Measurements from ENCODE around the gene MREG.
"Not testable (repeated sequence)": the region's sequence is repeated elsewhere in the genome, so short reads cannot be mapped to it uniquely, and the experiment has no call there.

Gene MREG

GRCh38 chr2:215941726-215942125 lies 71.6 kb downstream of the MREG start:
- Histone ChIP-seq H3K4me1 (ENCODE audit: control insufficient read depth, insufficient read depth, low read length) (no peaks in the 10 kb centered on the region), H3K4me3 (ENCODE audit: insufficient read depth, low read depth, low read length) (no peak overlapping the region), H3K9me3 (ENCODE audit: control insufficient read depth, low read length) (no peaks in the 10 kb centered on the region), H3K27ac (ENCODE audit: insufficient read depth, low read depth, low read length, poor library complexity, severe bottlenecking) (no peak overlapping the region), H3K27me3 (ENCODE audit: control insufficient read depth, insufficient read depth, low read length, poor library complexity, severe bottlenecking) (no peaks in the 10 kb centered on the region), H3K36me3 (ENCODE audit: control insufficient read depth, insufficient read depth, low read length) (no peaks in the 10 kb centered on the region)
- 95 to 97% methylated on average over 1 of the region's 1 CpG for WGBS, 2 experiments

- WGBS, 2 experiments: 86 to 95% methylated on average over 5 of the region's 6 CpGs
- Histone ChIP-seq H3K9me3 (ENCODE audit: control insufficient read depth, low read length) (no peaks in the 10 kb centered on the region), H3K27ac (ENCODE audit: insufficient read depth, low read depth, low read length, poor library complexity, severe bottlenecking) (no peak overlapping the region), H3K27me3 (ENCODE audit: control insufficient read depth, insufficient read depth, low read length, poor library complexity, severe bottlenecking) (no peaks in the 10 kb centered on the region), H3K36me3 (ENCODE audit: control insufficient read depth, insufficient read depth, low read length) (no peaks in the 10 kb centered on the region), H3K4me3 (ENCODE audit: insufficient read depth, low read depth, low read length) (no peak overlapping the region), H3K4me1 (ENCODE audit: control insufficient read depth, insufficient read depth, low read length) (no peaks in the 10 kb centered on the region)
Observed at GRCh38 chr2:215940645-215941184, 72.6 kb downstream of the MREG start.

- Histone ChIP-seq H3K4me3 (ENCODE audit: insufficient read depth, low read depth, low read length) (no peak overlapping the region), H3K9me3 (ENCODE audit: control insufficient read depth, low read length) (no peaks in the 10 kb centered on the region), H3K27me3 (ENCODE audit: control insufficient read depth, insufficient read depth, low read length, poor library complexity, severe bottlenecking) (no peaks in the 10 kb centered on the region), H3K36me3 (ENCODE audit: control insufficient read depth, insufficient read depth, low read length) (no peaks in the 10 kb centered on the region), H3K4me1 (ENCODE audit: control insufficient read depth, insufficient read depth, low read length) (no peaks in the 10 kb centered on the region), H3K27ac (ENCODE audit: insufficient read depth, low read depth, low read length, poor library complexity, severe bottlenecking) (no peak overlapping the region)
- WGBS, 2 experiments: 94 to 95% methylated on average over 3 of the region's 3 CpGs
Observed at GRCh38 chr2:215937190-215937589, 76.2 kb downstream of the MREG start.

GRCh38 chr2:215933151-215933550 lies 80.2 kb downstream of the MREG start:
- Histone ChIP-seq H3K4me3 (ENCODE audit: insufficient read depth, low read depth, low read length) (no peak overlapping the region), H3K27me3 (ENCODE audit: control insufficient read depth, insufficient read depth, low read length, poor library complexity, severe bottlenecking) (no peaks in the 10 kb centered on the region), H3K27ac (ENCODE audit: insufficient read depth, low read depth, low read length, poor library complexity, severe bottlenecking) (no peak overlapping the region), H3K9me3 (ENCODE audit: control insufficient read depth, low read length) (no peaks in the 10 kb centered on the region), H3K4me1 (ENCODE audit: control insufficient read depth, insufficient read depth, low read length) (no peaks in the 10 kb centered on the region), H3K36me3 (ENCODE audit: control insufficient read depth, insufficient read depth, low read length) (no peaks in the 10 kb centered on the region)
- 85 to 91% methylated on average over 2 to 3 of the region's 3 CpGs for WGBS, 2 experiments

- Histone ChIP-seq H3K4me1 (ENCODE audit: control insufficient read depth, insufficient read depth, low read length) (no peaks in the 10 kb centered on the region), H3K4me3 (ENCODE audit: insufficient read depth, low read depth, low read length) (no peak overlapping the region), H3K27me3 (ENCODE audit: control insufficient read depth, insufficient read depth, low read length, poor library complexity, severe bottlenecking) (no peaks in the 10 kb centered on the region), H3K9me3 (ENCODE audit: control insufficient read depth, low read length) (no peaks in the 10 kb centered on the region), H3K27ac (ENCODE audit: insufficient read depth, low read depth, low read length, poor library complexity, severe bottlenecking) (no peak overlapping the region), H3K36me3 (ENCODE audit: control insufficient read depth, insufficient read depth, low read length) (no peaks in the 10 kb centered on the region)
- 14 to 20% methylated on average over 8 of the region's 8 CpGs for WGBS, 2 experiments
Observed at GRCh38 chr2:215931256-215931903, 82.0 kb downstream of the MREG start.

GRCh38 chr2:215930505-215931253 lies 82.7 kb downstream of the MREG start:
- H3K27me3 ChIP-seq (ENCODE audit: control insufficient read depth, insufficient read depth, low read length, poor library complexity, severe bottlenecking): no peaks in the 10 kb centered on the region
- H3K27ac ChIP-seq (ENCODE audit: insufficient read depth, low read depth, low read length, poor library complexity, severe bottlenecking): no peak overlapping the region
- H3K4me1 ChIP-seq (ENCODE audit: control insufficient read depth, insufficient read depth, low read length): no peaks in the 10 kb centered on the region
- WGBS, 2 experiments: 81 to 94% methylated on average over 7 to 8 of the region's 8 CpGs
- no peak overlapping the region for H3K4me3 ChIP-seq (ENCODE audit: insufficient read depth, low read depth, low read length)
- H3K9me3 ChIP-seq (ENCODE audit: control insufficient read depth, low read length): no peaks in the 10 kb centered on the region
- H3K36me3 ChIP-seq (ENCODE audit: control insufficient read depth, insufficient read depth, low read length): no peaks in the 10 kb centered on the region

- Histone ChIP-seq H3K27me3 (ENCODE audit: control insufficient read depth, insufficient read depth, low read length, poor library complexity, severe bottlenecking) (no peaks in the 10 kb centered on the region), H3K36me3 (ENCODE audit: control insufficient read depth, insufficient read depth, low read length) (no peaks in the 10 kb centered on the region), H3K27ac (ENCODE audit: insufficient read depth, low read depth, low read length, poor library complexity, severe bottlenecking) (no peak overlapping the region), H3K4me3 (ENCODE audit: insufficient read depth, low read depth, low read length) (no peak overlapping the region), H3K4me1 (ENCODE audit: control insufficient read depth, insufficient read depth, low read length) (no peaks in the 10 kb centered on the region), H3K9me3 (ENCODE audit: control insufficient read depth, low read length) (no peaks in the 10 kb centered on the region)
- WGBS, 2 experiments: 92 to 93% methylated on average over 6 of the region's 6 CpGs
Observed at GRCh38 chr2:215929602-215930335, 83.6 kb downstream of the MREG start.

- no peaks in the 10 kb centered on the region for H3K27me3 ChIP-seq (ENCODE audit: control insufficient read depth, insufficient read depth, low read length, poor library complexity, severe bottlenecking)
Observed at GRCh38 chr2:215928086-215928485, 85.3 kb downstream of the MREG start.

GRCh38 chr2:215926992-215927391 lies 86.4 kb downstream of the MREG start:
- WGBS, 2 experiments: 91 to 94% methylated on average over 6 of the region's 6 CpGs
- H3K4me3 ChIP-seq (ENCODE audit: insufficient read depth, low read depth, low read length); H3K36me3 ChIP-seq (ENCODE audit: control insufficient read depth, insufficient read depth, low read length); H3K9me3 ChIP-seq (ENCODE audit: control insufficient read depth, low read length); H3K27ac ChIP-seq (ENCODE audit: insufficient read depth, low read depth, low read length, poor library complexity, severe bottlenecking); H3K27me3 ChIP-seq (ENCODE audit: control insufficient read depth, insufficient read depth, low read length, poor library complexity, severe bottlenecking); H3K4me1 ChIP-seq (ENCODE audit: control insufficient read depth, insufficient read depth, low read length): not testable (repeated sequence)

More at GRCh38 chr2:215928086-215928485, 85.3 kb downstream of the MREG start:
- H3K36me3 ChIP-seq (ENCODE audit: control insufficient read depth, insufficient read depth, low read length): no peaks in the 10 kb centered on the region
- no peak overlapping the region for H3K4me3 ChIP-seq (ENCODE audit: insufficient read depth, low read depth, low read length)
- no peaks in the 10 kb centered on the region for H3K9me3 ChIP-seq (ENCODE audit: control insufficient read depth, low read length)
- WGBS, 2 experiments: 92 to 95% methylated on average over 11 of the region's 11 CpGs
- no peaks in the 10 kb centered on the region for H3K4me1 ChIP-seq (ENCODE audit: control insufficient read depth, insufficient read depth, low read length)
- no peak overlapping the region for H3K27ac ChIP-seq (ENCODE audit: insufficient read depth, low read depth, low read length, poor library complexity, severe bottlenecking)

- Histone ChIP-seq H3K9me3 (ENCODE audit: control insufficient read depth, low read length) (no peaks in the 10 kb centered on the region), H3K4me1 (ENCODE audit: control insufficient read depth, insufficient read depth, low read length) (no peaks in the 10 kb centered on the region), H3K27me3 (ENCODE audit: control insufficient read depth, insufficient read depth, low read length, poor library complexity, severe bottlenecking) (no peaks in the 10 kb centered on the region), H3K4me3 (ENCODE audit: insufficient read depth, low read depth, low read length) (no peak overlapping the region), H3K36me3 (ENCODE audit: control insufficient read depth, insufficient read depth, low read length) (no peaks in the 10 kb centered on the region), H3K27ac (ENCODE audit: insufficient read depth, low read depth, low read length, poor library complexity, severe bottlenecking) (no peak overlapping the region)
- WGBS, 2 experiments: 91 to 98% methylated on average over 3 of the region's 3 CpGs
Observed at GRCh38 chr2:215921895-215922294, 91.5 kb downstream of the MREG start.
